ENCODE measurements around the gene A1CF. TPM values are rescaled to one million over a fixed set of nuclear protein-coding genes. Genes with fewer than 3 reads are reported as not detected.

The A1CF gene
- total and polyA plus RNA-seq, 3 donors from 2014 or later: 0.12 TPM; not detected in 2

GRCh38 chr10:50824782-50825181, 60.6 kb downstream of the A1CF start:
- Histone ChIP-seq H3K4me3 (no peak overlapping the region), H3K27ac (no peak overlapping the region), H3K9me3 (no peaks in the 10 kb centered on the region), H3K4me1 (no peaks in the 10 kb centered on the region), H3K36me3 (ENCODE audit: low read depth, missing control alignments) (no peaks in the 10 kb centered on the region), H3K27me3 (no peaks in the 10 kb centered on the region)
- 68 to 69% methylated on average over 1 of the region's 1 CpG for WGBS, 2 donors
- no peak for DNase-seq
- TF ChIP-seq CTCF (IDR thresholded peaks at IDR 0.05) (no peak), POLR2A (IDR thresholded peaks at IDR 0.05) (no peak)
- intact Hi-C loops (cut with DNase I; ENCODE audit: low total_unique reads): no loop called here

GRCh38 chr10:50823789-50824188, 61.6 kb downstream of the A1CF start:
- H3K36me3 ChIP-seq (ENCODE audit: low read depth, missing control alignments): no peaks in the 10 kb centered on the region
- H3K4me3 ChIP-seq: no peak overlapping the region
- intact Hi-C loops (cut with DNase I; ENCODE audit: low total_unique reads): no loop called here
- DNase-seq: no peak
- H3K27me3 ChIP-seq: no peaks in the 10 kb centered on the region
- TF ChIP-seq CTCF (IDR thresholded peaks at IDR 0.05) (no peak), POLR2A (IDR thresholded peaks at IDR 0.05) (no peak)
- 47 to 49% methylated on average over 4 of the region's 4 CpGs for WGBS, 2 donors
- H3K27ac ChIP-seq: no peak overlapping the region
- H3K9me3 ChIP-seq: no peaks in the 10 kb centered on the region
- no peaks in the 10 kb centered on the region for H3K4me1 ChIP-seq

GRCh38 chr10:50809596-50809995, 75.8 kb downstream of the A1CF start:
- H3K27ac ChIP-seq: no peak overlapping the region
- no peak for DNase-seq
- TF ChIP-seq POLR2A (IDR thresholded peaks at IDR 0.05) (no peak), CTCF (IDR thresholded peaks at IDR 0.05) (no peak)
- no peaks in the 10 kb centered on the region for H3K27me3 ChIP-seq
- H3K4me3 ChIP-seq: no peak overlapping the region
- H3K36me3 ChIP-seq (ENCODE audit: low read depth, missing control alignments): no peaks in the 10 kb centered on the region
- 90 to 91% methylated on average over 7 of the region's 7 CpGs for whole genome bisulfite sequencing, 2 donors
- H3K9me3 ChIP-seq: no peaks in the 10 kb centered on the region
- no peaks in the 10 kb centered on the region for H3K4me1 ChIP-seq
- intact Hi-C loops (cut with DNase I; ENCODE audit: low total_unique reads): no loop called here

- Histone ChIP-seq H3K27me3 (no peaks in the 10 kb centered on the region), H3K4me3 (no peak overlapping the region), H3K36me3 (ENCODE audit: low read depth, missing control alignments) (no peaks in the 10 kb centered on the region), H3K9me3 (no peaks in the 10 kb centered on the region), H3K4me1 (no peaks in the 10 kb centered on the region), H3K27ac (no peak overlapping the region)
- intact Hi-C loops (cut with DNase I; ENCODE audit: low total_unique reads): no loop called here
- no peak for DNase-seq
- WGBS, 2 donors: 27 to 44% methylated on average over 1 of the region's 1 CpG
- TF ChIP-seq POLR2A (IDR thresholded peaks at IDR 0.05): no peak
- TF ChIP-seq CTCF (IDR thresholded peaks at IDR 0.05): no peak
These were observed 77.3 kb downstream of the A1CF start for GRCh38 chr10:50807851-50808776.
